ENCODE results near the gene PSMC5.

Gene PSMC5

DNA sequence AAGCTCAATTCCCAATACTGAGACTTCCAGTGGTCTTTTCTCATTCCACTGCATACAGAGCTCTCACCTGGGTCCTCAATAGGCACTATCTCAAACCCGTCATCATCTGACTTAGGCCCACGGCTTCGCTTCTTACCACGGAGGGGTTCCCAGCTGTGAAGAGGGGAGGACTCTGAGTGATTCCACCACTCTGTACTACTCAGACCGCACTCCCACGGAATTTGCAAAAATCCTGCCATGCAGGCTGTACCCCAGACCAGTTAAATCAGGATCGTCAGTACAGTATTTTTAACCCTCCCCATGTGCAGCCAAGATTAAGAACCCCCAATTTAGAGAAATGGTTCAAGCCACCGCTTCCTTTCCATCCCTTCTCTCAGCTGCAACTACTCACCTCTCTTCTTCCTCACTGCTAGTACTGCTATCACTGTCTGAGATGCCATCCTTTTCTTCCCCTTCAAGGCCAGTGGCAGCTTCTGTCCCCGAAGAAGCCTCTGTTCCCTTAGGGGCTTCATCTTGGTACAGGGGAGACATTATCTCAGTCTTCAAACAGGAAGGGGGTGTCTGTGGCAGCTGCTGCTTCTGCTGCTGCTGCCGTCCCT lies 6.2 kb upstream of the PSMC5 start:
- in situ Hi-C loops (cut with MboI; ENCODE audit: low sequenced_read_pairs) = no loop called here

DNA sequence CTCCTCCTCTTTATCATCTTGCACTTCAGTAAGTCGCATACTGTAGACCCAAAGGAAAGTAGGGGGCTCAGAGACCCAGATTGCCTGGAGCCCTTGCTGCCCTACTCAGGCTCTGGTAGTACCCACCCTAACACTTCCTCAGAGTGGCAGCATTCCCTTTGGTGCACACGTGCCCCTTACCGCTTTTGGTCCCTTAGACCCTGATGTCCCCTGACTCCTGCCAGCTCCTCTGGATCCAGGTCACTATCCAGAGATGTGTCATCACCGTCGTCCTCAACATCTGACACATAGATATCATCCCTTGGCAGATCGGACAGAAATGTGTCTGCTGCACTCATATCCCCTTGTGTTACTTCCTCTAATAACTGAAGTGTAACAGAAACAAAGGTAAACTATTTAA lies 5.4 kb upstream of the PSMC5 start:
- in situ Hi-C loops (cut with MboI; ENCODE audit: low sequenced_read_pairs) = no loop called here

DNA sequence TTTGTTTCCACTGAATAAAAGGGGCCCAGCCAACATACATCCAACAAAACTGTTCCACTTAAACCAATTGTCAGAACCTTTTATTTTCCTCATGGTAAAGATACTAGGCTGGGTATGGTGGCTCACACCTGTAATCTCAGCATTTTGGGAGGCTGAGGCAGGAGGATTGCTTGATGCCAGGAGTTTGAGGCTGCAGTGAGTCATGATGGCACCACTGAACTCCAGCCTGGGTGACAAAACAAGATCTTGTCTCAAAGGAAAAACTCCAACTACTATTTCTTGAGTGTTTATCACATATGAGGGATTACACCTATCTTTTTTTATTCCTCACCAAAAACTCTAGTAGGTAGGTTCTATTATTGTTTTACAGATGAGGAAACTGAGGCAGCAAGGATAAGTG lies 4.7 kb upstream of the PSMC5 start:
- in situ Hi-C loops (cut with MboI; ENCODE audit: low sequenced_read_pairs) = no loop called here

DNA sequence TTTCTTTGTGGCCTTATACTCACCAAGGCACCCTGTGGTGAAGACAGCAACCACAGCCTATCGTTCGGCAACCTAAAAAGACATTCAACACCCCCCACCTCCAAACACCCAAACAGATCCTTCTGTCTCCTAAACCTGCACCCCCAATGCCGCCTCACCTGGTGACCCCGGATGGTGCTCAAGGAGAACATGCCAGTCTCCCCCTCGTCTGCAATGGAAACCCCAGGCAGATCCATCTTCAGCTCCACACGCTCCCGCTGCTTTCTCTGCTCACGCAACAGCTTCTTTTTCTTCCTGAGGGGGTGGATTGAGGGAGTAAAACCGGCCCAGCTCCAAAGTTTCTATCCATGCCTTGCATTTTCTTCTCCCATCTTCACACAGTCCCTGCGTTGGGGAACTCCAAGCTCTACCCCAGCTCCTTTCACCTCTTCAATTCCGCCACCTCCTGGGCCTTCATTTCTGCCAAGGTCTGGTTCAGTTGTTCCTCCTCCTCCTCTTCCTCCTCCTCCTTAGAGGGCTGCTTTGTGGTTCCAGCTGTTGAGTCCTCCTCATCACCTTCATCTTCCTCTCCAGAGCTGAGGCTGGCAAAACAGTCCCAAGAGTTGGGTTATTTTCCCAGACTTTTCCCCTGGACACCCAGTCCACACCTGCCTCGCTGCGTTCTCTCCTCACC lies 3.4 kb upstream of the PSMC5 start:
- in situ Hi-C loops (cut with MboI; ENCODE audit: low sequenced_read_pairs) = no loop called here

DNA sequence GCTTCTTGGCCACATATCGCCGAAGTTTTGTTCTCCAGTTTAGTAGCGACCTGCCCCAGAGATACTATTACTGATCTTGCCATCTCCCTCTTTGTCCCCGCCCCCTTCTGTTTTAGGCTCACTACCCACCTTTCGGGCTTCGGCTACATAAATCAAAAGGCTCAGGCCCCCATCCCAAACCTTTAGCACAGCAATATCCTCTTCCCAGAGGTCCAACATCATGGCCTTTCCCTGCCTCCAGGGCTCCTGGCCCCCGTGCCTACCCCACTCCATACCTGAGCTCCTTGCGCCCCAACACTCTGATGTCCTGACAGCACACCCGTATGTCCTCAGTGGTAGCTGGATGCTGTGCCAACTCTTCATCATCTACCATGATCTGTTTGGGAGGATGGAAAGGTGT lies 2.9 kb upstream of the PSMC5 start:
- in situ Hi-C loops (cut with MboI; ENCODE audit: low sequenced_read_pairs) = no loop called here

DNA sequence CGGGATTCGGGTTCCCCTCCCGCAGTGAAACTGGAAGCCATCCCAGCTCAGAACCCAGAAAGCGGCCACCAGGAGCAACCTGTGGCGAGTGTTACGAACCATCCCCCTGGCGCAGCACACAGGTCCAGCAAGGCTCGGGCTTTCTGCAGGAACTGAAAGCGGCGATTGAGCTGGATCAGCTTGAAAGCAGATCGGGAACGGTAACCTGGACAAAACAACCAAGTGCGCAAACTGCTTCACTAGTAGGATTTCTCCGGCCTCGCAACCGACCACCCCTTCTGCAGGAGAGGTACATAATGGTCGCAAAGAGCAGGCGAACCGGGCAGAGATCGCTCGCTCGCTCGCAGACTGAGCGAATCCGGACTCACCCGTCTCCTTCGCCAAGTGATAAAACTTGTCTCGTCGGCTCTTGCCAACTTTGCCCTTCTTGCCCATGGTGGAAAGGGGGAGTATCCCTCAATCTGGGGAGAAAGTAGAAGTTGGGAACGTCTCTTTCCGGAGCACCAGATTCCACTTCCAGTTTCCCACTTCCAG lies 696 bp upstream of the PSMC5 start:
- in situ Hi-C loops (cut with MboI; ENCODE audit: low sequenced_read_pairs) = loop anchor here (25.0 kb wide), 1 partner anchor 389 kb away; the partner anchor contains the start of gene CYB561

DNA sequence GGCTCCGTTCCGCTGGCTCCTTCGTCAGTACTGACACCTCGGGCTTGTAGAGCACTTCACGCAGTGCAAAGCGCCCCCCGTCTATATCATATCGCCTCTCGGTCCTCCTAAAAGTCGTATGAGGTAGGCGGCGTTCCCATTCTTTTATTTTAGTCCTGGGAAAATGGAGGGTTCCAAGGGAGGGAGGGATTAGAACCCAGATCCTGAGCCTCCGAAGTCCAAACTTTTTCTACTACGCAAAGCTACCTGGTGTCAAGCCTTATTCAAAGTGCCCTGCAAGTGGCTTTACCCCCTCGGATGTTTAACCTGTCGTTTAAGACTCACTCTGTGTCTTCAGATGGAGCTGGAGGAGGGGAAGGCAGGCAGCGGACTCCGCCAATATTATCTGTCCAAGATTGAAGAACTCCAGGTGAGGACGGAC lies 580 bp downstream of the PSMC5 start:
- in situ Hi-C loops (cut with MboI; ENCODE audit: low sequenced_read_pairs) = loop anchor here (25.0 kb wide), 1 partner anchor 391 kb away; the partner anchor contains the start of gene CYB561

DNA sequence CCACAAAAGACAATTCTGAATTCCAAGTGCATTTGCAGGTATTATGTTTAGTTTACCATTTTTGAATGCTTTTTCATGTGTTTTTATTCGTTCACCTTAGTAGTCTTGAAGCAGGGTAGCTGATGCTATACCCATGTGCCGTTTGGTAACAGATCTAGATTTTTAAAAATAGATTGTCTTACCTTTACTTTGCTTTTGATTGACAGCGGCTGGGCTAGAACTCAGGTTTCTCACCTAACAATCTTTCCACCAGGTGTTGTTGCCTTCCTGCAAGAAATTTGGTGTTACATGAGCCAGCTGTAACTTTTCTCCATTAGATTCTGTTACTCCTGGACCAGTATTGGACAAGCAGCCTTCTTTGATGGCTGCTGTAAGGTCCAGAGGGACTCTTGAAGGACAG lies 1.7 kb downstream of the PSMC5 start:
- in situ Hi-C loops (cut with MboI; ENCODE audit: low sequenced_read_pairs) = loop anchor here (25.0 kb wide), 1 partner anchor 392 kb away; the partner anchor contains the start of gene CYB561

DNA sequence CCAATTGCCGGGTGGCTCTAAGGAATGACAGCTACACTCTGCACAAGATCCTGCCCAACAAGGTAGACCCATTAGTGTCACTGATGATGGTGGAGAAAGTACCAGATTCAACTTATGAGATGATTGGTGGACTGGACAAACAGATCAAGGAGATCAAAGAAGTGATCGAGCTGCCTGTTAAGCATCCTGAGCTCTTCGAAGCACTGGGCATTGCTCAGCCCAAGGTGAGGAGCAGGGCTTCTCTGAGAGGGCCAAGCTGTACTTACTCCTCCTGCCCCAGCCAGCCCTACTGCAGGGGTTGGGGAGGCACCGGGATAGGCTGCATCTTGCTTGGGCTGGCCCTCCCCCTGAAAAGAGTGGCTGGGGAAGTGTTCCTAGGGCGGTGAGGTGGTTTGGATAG lies 3.0 kb downstream of the PSMC5 start:
- in situ Hi-C loops (cut with MboI; ENCODE audit: low sequenced_read_pairs) = loop anchor here (25.0 kb wide), 1 partner anchor 393 kb away; the partner anchor contains the start of gene CYB561

DNA sequence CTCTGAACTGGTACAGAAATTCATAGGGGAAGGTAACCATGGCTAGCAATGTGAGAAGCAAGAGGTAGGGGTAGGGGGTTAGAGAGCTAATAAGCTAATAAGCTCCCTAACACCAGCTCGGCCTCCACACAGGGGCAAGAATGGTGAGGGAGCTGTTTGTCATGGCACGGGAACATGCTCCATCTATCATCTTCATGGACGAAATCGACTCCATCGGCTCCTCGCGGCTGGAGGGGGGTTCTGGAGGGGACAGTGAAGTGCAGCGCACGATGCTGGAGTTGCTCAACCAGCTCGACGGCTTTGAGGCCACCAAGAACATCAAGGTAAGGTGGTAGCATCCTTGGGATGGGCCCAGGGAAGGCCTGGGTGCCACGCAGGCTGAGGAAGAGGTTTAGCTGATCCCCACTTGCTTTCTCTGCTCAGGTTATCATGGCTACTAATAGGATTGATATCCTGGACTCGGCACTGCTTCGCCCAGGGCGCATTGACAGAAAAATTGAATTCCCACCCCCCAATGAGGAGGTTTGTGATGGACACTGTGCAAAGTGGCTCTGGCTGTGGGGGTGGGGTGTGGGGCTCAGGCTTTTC lies 3.8 kb downstream of the PSMC5 start:
- in situ Hi-C loops (cut with MboI; ENCODE audit: low sequenced_read_pairs) = loop anchor here (25.0 kb wide), 1 partner anchor 394 kb away; the partner anchor contains the start of gene CYB561

DNA sequence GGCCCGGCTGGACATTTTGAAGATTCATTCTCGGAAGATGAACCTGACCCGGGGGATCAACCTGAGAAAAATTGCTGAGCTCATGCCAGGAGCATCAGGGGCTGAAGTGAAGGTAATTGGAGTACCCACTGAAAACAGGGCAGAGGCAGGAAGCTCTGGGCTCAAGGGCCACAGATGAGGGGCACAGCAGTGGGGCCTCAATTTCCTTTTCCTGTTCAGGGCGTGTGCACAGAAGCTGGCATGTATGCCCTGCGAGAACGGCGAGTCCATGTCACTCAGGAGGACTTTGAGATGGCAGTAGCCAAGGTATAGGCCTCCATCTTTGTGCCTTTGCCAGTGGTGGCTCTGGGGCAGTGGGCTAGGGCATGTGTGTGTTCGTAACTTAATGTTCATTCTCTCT lies 4.3 kb downstream of the PSMC5 start:
- in situ Hi-C loops (cut with MboI; ENCODE audit: low sequenced_read_pairs) = loop anchor here (25.0 kb wide), 1 partner anchor 394 kb away; the partner anchor contains the start of gene CYB561

DNA sequence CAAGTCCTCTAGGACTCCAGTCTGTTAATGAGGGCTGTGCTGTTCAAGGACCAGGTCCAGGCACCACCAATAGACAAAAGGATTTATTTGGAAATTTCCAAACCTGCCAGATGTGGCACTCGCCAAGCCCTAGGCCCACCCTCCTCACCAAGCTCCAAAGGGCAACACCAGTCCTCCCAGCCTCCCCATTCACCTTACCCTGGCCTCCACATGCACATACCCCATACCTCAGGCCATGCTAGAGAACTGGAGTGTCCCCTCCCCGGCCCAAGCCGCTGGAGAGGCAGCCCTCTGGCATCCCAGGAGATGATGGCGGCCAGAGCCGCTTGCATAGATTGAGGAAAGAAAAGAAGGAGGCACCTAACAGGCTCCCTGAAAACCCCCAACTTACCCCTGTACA lies 4.8 kb downstream of the PSMC5 start:
- in situ Hi-C loops (cut with MboI; ENCODE audit: low sequenced_read_pairs) = loop anchor here (25.0 kb wide), 1 partner anchor 395 kb away; the partner anchor contains the start of gene CYB561

DNA sequence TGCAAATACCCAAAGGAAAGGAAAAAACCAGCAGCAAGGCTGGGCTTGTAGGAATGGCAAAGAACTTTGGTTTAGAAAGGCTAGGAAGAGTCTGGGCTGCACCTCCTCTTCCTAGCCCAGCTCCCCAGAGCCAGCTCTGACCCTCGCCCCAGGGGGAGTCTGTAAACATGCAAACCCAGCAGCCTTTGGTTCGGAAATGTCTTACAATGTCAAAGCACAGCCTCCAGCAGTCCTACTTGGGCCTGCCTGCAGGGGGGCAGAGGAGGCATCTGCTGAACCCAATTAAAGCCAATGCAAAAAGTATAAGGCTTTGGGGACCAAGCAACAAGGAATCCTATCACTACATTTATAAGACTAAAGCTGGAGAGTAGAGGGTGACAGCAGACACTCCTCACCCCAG lies 5.2 kb downstream of the PSMC5 start:
- in situ Hi-C loops (cut with MboI; ENCODE audit: low sequenced_read_pairs) = loop anchor here (25.0 kb wide), 1 partner anchor 395 kb away; the partner anchor contains the start of gene CYB561

DNA sequence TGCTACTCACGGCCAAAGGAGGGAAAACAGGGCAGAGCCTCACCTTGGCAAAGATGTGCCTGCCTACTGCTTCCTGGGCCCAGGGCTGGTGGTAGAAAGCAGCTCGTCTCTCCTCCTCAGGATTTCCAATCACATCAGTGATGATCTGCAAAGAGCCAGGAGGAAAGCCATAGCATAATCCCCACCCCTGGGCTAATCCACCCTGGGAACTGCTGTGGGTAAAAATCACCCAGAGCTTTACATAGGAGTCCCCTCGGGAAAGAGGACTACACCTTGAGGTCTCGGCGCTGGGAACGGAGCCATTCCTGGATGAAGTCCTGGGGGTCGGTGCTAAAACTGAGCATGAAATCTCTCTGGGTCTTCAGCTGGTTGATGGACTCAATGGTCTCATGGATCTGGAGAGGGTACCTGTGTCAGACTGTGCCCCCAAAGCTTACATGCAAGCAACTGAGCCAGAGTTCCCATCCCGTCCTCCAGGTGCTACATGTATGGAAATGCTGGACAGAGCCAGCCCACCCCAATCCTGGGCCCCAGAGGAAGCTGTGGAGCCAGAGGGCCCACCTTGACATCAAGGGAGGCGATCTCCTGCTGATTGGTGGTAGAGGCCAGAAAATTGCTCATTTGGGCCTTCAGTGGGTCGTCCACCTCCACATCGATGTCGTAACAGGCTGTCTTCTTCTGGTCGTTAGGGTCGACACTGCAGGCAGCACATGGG lies 6.0 kb downstream of the PSMC5 start:
- in situ Hi-C loops (cut with MboI; ENCODE audit: low sequenced_read_pairs) = loop anchor here (25.0 kb wide), 1 partner anchor 396 kb away; the partner anchor contains the start of gene CYB561

DNA sequence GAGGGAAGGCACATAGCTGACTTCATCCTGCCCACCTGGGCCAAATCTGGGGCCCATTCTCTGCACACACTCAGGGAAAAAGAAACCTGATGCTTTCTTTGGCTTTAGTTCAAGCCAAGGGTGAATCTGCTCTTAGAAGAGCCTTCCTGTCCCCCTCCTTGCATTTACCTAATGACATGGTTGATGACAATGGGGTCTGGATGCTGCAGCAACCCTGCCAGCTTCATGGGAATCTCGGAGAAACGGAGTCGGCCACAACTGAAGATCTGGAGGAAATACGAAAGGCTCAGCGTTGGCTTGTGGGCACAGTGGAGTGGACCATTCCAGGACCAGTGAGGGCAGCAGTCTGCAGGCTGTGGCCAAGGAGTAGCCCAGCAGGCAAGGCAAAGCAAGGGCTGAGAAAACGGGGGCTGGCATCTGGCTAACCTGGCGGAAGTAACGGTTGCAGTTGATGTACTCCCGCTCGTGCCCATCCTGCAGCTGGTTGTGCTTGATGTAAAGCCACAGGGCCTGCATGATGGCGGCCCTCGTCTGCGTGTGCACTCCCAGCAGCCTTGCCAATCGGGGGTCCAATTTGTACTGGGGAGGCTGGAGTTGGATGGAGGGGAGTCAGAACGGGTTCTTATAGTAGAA lies 6.6 kb downstream of the PSMC5 start:
- in situ Hi-C loops (cut with MboI; ENCODE audit: low sequenced_read_pairs) = loop anchor here (25.0 kb wide), 1 partner anchor 397 kb away; the partner anchor contains the start of gene CYB561

DNA sequence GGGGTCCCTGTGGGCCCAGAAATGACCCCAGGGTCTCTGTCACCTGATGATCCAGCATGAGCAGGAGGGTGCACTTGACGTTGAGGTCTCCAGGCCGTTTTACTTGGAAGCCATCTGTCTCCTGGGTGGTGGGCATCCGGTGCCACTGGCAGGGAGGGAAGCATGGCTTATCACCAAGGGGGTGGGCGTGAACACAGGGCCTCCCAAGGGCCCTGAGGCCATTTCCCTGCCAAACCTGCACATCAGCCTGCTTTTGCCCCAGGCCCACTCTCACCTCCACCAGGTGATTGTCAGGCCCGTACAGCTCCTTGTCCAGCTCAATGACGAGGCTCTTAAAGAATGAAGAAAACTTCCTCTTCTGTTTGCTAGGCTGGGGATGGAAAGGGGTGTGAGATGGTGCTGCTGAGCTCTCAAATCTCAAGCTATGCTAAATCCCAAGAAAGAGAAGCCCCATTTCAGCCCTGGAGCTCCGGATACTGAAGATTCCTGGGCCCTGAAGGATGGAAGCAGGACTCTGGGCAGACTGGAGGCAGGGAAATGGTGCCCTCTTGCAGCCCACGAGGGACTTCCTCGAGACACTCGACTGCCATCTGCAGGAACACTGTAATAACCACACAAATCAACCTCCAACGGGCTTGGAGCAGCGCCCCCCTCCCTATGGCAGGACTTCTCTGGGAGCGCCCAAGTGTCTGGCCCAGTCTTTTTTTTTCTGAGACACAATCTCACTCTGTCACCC lies 7.4 kb downstream of the PSMC5 start:
- in situ Hi-C loops (cut with MboI; ENCODE audit: low sequenced_read_pairs) = loop anchor here (25.0 kb wide), 1 partner anchor 397 kb away; the partner anchor contains the start of gene CYB561

DNA sequence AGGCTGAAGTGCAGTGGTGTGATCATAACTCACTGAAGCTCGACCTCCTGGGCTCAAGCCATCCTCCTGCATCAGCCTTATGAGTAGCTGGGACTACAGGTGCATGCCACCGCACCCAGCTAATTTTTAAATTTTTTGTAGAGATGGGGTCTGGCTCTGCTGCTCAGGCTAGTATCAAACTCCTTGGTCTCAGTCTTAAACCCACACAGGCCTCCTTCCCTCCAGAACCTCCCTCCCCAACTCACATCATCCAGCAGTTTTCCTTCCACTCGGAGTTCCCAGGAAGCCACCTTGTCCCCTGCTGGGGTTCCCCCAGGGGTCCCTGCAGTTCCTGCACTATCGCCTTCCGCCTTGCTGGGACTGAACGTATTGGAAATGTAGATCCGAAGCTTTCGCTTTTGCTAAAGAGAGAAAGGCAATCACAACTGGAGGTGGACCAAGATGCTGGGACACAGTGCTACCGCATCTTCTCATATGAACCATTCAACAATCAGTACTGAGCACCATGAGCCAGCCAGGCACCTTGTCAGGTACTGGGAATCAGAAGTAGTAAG lies 8.0 kb downstream of the PSMC5 start:
- in situ Hi-C loops (cut with MboI; ENCODE audit: low sequenced_read_pairs) = loop anchor here (25.0 kb wide), 1 partner anchor 398 kb away; the partner anchor contains the start of gene CYB561

DNA sequence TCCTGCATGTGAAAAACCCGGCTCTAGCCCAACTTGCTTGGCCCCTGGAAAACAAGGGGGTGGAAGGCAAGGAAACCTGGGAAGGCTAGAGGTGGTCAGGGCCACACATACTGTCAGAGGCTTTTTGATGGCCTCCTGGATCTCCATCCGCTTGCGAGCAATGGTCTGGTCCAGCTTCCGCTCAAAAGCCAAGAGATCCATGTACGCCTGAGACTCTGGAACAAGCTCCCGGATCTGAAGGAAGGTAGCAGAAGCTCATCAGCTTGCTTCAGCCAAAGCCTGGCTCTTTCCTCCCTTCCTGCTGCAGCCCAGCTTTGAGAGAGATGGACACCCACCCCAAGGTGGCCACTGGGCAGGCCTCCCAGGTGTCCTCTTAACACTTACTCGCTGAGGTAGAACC lies 9.6 kb downstream of the PSMC5 start:
- in situ Hi-C loops (cut with MboI; ENCODE audit: low sequenced_read_pairs) = loop anchor here (25.0 kb wide), 1 partner anchor 400 kb away; the partner anchor contains the start of gene CYB561

DNA sequence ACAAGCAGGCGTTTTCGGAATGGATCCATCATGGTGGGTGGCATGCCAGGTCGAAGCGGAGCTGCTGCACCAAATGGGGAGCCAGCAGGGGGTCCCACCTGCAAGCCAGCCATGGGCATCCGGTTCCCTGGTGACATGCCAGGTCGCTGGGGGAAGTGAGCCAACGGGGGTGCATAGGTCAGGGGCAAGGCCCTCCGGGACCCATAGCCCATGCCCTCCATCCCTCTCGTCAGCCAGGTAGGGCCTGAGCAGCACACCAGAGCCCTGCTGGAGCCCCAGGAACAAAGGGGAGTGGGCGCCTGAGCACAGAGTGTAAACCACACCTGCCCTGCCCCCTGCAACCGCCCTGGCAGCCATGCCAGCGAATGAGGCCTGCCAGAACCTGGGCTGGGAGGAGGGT lies 10.2 kb downstream of the PSMC5 start:
- in situ Hi-C loops (cut with MboI; ENCODE audit: low sequenced_read_pairs) = loop anchor here (25.0 kb wide), 1 partner anchor 400 kb away; the partner anchor contains the start of gene CYB561
